NCI-H2081 treated with DMSO at 0.1 percent for 48 hours (cell line): ENCODE data around the gene TMEM253.

Experiments used
- DNase-seq: peaks from one replicate; lab custom pipeline; 2025; lab: John Stamatoyannopoulos, UW

Gene TMEM253

GRCh38 chr14:21100931-21101330 lies at the start of gene TMEM253:
TSS of gene TMEM253 (plus strand) at chr14:21101066. CDS start at chr14:21101344, 278 bp downstream.
- DNase-seq: no peak

DNA sequence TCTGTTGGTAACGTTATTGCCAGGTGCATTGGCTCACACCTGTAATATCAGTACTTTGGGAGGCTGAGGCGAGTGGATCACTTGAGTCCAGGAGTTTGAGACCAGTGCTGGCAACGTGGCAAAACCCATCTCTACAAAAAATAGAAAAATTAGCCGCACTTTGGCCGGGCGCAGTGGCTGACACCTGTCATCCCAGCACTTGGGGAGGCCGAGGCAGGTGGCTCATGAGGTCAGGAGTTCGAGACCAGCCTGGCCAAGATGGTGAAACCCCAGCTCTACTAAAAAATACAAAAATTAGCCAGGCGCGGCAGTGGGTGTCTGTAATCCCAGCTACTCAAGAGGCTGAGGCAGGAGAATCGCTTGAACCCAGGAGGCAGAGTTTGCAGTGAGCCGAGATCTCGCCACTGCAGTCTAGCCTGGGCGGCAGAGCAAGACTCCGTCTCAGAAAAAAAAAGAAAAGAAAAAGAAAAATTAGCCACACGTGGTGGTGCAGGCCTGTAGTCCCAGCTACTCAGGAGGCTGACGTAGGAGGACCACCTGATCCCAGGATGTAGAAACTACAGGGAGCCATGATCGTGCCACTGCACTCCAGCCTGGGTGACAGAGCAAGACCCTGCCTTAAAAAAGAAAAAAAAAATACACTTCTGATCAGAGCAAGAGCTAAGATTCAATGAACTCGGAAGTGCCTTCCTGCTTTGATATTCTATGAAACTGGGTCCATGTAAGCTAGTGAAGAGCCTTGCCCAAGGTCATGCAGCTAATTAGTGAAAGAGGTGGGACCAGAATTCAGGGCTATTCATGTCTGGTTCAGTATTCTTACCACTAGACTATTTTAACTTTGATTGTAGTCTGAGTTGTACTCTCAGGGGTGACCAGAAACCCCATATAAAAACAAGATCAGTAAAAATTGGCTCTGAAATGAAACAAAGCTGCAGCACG lies 47.4 kb upstream of the TMEM253 start:
- no peak for DNase-seq

GRCh38 chr14:21054123-21054767 lies 46.6 kb upstream of the TMEM253 start:
- no peak for DNase-seq

DNA sequence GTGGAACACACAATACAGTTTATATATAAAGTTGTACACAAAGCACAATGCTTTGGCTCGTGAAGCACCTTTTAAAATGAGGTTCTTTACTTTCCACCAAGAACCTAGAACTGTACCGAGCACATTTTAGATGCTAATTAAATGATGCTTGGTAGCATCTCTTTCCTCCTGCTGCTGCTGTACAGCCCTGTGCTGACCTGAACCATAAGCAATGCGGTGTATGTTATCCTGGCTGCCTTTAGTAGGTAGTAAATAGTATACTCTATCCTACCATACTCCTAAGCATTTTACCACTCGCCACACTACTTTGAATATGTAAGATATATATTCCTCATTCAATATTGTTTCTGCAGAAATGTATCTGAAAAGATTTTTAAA lies 46.1 kb upstream of the TMEM253 start:
- DNase-seq: no peak

DNA sequence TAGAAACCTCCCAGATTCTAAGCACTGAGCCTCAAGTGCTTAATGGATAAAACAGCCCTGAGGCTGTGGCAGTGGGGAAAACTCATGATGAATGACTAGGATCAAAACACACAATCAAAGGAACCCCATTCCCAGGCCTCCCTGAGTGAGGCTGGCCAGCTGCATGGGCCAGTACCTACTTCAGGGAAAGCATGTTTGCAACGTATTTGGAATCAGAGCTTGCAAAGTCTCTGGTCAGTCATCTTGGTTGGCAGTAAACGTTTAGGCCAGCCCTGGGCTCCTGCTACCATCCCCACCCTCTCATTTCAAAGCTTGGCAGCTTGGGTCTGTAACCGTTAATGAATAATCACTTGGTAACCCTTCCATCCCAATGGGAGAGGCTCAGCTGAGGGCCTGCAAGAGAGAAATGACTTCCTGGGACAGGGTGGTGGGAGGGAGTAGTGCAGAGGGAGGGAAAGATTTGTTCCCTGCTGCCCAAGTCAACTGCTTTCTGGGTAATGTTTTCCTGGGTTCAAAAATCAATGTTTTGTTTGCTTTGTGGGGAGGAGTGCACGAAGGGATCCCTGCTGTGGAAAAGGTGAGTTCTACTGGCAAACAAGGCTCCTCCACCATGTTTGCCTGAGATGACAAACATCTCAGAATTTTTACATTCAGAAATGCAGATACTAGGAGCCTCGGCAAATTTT lies 45.3 kb upstream of the TMEM253 start:
- no peak for DNase-seq

- DNase-seq: no peak
Measured at GRCh38 chr14:21056520-21057163, 44.2 kb upstream of the TMEM253 start.

- no peak for DNase-seq
Measured at GRCh38 chr14:21057803-21058675, 42.8 kb upstream of the TMEM253 start, which contains the start of gene RNASE8. TSS of gene RNASE8 (plus strand) at chr14:21057822. CDS start at chr14:21057893, 71 bp downstream.

- no peak for DNase-seq
Measured at GRCh38 chr14:21058903-21059302, 42.0 kb upstream of the TMEM253 start.

- no peak for DNase-seq
Measured at GRCh38 chr14:21059842-21060613, 40.8 kb upstream of the TMEM253 start.

GRCh38 chr14:21060614-21061346 lies 40.1 kb upstream of the TMEM253 start:
- DNase-seq: no peak

- DNase-seq: no peak
Measured at GRCh38 chr14:21061347-21061668, 39.6 kb upstream of the TMEM253 start.

- no peak for DNase-seq
Measured at GRCh38 chr14:21063479-21063878, 37.4 kb upstream of the TMEM253 start.

DNA sequence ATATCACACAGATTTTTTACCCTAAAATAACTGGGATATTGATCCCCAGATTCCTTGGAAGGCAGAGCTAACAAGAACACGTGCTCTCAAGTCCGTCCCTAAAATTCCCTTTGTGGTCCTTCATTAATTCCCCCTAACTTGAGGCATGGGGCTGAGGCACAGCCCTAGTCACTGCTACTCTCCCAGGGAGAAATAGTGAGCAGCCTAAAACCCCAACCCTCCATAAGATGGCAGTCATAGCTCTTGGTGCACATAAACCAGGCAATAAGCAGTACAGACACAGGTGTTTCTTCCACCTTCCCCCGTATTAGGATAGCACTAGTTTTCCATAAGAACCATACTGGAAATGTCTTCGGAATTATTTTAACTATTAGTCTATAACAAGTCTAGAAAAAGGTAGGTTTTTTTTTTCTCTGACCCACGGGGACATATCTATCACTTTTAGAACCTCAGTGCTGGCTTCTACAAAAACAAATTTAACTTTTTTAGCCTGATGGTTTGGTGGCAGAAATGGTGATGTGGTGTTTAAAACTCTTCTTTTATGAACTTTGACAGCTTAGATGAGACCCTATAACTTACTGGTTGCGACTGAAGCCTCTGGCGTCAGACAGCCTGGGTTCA lies 33.9 kb upstream of the TMEM253 start:
- no peak for DNase-seq

GRCh38 chr14:21068521-21069387 lies 32.1 kb upstream of the TMEM253 start:
- no peak for DNase-seq

DNA sequence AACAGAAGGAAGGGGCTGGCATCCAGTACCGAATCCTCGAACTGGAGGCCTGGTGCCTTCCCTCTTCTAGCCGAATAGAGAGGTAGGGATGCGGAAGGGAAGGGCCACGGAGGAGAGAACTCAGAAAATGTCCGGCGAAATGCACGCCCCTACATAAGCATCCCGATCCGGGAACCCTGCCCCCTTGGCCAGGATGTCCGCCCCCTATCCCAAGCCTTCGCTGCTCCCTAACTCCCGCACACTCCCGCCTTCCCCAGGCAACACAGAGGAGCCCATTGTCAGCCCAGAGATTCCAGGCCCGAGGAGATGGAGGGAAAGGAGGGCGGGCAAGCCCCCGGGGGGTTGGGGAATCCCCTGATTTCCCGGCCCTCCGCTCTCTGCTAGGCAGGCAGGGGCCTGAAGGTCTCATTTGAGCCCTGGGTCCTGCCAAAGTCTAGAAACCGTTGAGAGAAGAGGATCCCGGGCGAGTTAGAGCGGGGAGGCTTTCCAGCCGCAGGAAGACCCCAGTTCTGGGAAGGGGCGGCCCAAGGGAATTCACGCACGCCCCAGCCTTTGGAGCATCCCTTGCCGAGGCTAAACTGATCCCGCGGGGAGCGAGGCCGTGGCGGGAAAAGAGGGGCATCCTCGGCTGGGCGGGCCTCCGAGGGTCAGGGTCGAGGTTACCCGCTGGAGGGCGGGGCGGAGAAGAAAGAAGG lies 31.3 kb upstream of the TMEM253 start:
- DNase-seq: no peak

DNA sequence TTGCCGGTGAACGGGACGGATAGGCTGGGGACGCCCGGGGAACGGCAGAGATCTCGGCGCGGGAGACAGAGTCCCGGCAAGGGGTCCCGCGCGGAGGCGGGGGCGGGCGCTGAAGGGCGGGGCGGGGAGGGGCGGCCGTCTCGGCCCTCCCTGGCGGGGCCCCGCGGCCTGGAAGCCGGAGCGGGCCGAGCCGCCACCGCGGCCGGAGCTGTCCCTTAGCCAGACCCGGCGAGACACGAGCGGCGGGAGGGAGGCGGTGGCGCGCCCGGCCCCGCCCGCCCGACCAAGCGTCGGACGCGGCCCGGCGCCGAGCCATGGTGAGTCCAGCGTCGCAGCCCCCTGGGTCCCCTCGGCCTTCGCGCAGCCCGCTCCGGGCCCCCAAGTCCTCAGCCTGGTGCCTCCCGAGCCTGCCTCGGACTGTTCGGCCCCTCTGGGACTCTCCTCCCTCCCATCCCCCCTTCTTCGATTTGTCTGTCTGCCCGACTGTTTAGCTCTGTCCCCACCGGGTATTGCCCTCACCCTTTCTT lies 30.7 kb upstream of the TMEM253 start, which contains the start of gene ARHGEF40:
Gene ARHGEF40, plus strand, starts transcription at position 222 of the 527 bp plus-strand sequence. Its CDS starts 93 bp downstream, at position 315.
- no peak for DNase-seq

- no peak for DNase-seq
Measured at GRCh38 chr14:21070610-21071224, 30.1 kb upstream of the TMEM253 start.
